Choroid plexus epithelial cell (primary cell): ENCODE measurements around the gene DHRS3.
"Not testable (repeated sequence)": the region's sequence is repeated elsewhere in the genome, so short reads cannot be mapped to it uniquely, and the experiment has no call there.

Experiments
- DNase-seq: peaks from one replicate; pipeline ENCODE4 v3.0.0-alpha.2; 2010; ENCODE audit warnings: low read depth
- H3K4me3 ChIP-seq: 2 replicates; pipeline ENCODE4 v1.5.1; 2011; ENCODE audit warnings: low read depth, mild to moderate bottlenecking, control low read depth, low read length, moderate library complexity
- TF ChIP-seq, protein P1 (sequence below): conservative IDR thresholded peaks from 2 replicates; pipeline ENCODE4 v1.5.1; 2011; ENCODE audit warnings: low read depth, mild to moderate bottlenecking, control low read depth, inconsistent platforms, low read length, moderate library complexity

Gene DHRS3

DNA sequence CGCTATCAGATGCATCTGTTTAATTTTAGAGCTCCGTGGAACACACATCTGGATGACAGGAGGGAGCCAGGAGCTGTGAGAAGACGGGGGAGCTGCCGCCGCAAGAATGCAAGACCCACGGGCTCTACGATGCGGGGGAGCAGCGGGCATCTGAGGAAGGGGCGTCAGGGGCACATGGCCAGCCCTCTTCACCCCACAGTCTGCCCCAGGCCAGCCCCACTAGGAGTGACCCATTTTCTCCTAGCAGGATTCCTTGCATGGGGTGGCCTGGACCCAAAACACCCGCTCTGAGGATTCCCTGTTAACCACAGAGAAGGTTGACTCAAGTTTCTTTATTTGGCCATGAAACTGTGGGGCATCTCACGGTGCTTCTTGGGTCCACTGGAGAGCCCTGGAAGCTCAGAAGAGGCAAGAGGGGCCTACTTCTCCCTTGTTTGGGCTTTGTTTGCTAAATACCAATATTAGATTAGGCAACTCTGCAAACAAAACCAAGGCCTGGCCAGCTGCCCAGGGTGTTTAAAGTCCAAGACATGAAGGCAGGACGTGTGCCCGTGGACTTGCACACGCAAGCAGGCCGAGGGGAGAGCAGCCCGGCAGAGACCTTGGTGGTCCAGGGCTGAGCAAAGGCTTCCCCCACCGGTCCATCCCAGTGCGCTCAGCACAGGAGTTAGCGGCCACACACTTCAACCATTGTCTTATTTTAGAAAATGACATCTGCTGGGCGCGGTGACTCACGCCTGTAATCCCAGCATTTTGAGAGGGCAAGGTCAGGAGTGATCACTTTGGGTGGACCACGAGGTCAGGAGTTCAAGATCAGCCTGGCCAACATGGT is 89.8 kb downstream of the DHRS3 start:
- peak; percentile 73 for DNase-seq
- H3K4me3 ChIP-seq: no peak overlapping the region
- TF ChIP-seq, protein P1, sequence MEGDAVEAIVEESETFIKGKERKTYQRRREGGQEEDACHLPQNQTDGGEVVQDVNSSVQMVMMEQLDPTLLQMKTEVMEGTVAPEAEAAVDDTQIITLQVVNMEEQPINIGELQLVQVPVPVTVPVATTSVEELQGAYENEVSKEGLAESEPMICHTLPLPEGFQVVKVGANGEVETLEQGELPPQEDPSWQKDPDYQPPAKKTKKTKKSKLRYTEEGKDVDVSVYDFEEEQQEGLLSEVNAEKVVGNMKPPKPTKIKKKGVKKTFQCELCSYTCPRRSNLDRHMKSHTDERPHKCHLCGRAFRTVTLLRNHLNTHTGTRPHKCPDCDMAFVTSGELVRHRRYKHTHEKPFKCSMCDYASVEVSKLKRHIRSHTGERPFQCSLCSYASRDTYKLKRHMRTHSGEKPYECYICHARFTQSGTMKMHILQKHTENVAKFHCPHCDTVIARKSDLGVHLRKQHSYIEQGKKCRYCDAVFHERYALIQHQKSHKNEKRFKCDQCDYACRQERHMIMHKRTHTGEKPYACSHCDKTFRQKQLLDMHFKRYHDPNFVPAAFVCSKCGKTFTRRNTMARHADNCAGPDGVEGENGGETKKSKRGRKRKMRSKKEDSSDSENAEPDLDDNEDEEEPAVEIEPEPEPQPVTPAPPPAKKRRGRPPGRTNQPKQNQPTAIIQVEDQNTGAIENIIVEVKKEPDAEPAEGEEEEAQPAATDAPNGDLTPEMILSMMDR: no peak

DNA sequence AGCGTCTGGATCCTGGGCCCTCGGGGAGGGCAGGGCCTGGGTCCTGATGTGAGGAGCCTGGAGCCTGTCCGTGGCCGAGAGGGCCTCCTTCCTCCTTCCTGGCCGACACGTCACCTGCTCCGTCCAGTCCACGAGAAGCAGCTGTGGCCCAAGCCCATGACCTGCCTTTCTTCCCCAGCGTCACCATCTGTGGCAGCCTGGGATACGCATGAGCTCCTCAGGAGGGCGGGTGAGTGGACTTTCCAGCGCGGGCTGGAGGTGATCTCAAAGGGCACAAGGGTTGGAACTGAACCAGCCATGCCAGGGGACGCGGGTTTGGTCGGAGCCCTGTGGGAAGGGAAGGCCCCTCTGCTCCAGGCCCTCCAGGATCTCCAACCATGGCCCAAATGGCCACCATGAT is 90.4 kb downstream of the DHRS3 start:
- no peak for DNase-seq
- no peak overlapping the region for H3K4me3 ChIP-seq
- TF ChIP-seq, protein P1: no peak

DNA sequence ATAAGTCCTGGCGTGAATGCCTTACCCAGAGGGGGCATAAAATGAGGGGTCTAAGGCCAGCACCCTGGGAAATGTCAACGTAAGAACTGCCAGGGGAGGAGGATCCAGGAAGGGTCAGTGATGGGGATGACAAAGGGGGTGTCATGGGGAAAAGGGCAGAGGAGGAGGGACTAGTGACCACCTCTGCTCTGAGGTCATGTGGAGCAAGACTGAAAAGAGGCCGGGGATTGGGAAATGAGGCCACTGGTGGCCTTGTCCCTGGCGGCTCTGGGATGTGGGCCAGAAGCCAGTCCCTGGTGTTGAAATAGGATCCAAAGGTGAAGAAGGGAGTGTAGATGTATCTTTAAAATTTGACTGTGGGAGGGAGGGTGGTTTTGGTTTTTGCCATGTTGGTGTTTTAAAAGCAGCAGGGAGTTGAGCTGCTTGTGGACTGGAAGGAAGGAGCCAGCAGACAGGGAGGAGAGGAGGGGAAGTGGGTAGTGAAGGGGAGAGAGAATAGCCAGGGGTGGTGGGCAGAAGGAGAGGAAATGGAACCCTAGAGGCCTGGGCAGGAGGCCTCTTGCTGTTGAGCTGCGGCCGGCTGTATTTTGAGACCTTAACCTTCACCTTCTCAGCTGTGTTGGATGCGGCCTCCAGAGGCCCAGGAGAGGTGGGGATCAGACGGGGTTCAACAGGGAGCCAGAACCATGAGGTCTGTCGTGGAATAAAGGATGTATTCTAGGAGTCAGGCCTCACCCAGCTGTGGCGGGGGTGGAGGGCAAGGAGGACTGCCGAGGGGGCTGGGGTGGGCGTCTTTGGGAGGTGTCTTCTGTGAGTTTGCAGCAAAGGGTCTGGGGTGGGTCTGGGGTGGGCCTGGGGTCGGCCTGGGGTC is 92.5 kb downstream of the DHRS3 start:
- no peak overlapping the region for H3K4me3 ChIP-seq
- TF ChIP-seq, protein P1: no peak
- DNase-seq: peak; percentile 63

DNA sequence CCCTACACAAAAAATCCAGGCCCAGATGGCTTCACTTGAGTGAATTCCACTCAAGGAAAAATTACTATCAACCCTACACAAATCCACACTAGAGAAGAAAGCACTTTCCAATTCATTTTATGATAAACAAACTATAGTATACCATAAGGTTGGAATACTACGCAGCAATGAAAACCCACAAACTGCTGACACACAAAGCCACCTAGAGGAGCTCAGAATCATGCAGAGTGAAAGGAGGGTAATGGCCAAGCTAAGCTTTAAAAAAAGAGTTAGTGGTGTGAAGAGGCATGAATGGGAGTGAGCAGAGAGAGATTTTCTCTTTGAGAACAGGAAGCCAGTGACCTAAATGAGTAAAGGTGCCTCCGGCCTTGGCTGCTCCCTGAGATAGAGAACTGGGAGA is 93.7 kb downstream of the DHRS3 start:
- H3K4me3 ChIP-seq: no peak overlapping the region
- DNase-seq: no peak
- TF ChIP-seq, protein P1: no peak

DNA sequence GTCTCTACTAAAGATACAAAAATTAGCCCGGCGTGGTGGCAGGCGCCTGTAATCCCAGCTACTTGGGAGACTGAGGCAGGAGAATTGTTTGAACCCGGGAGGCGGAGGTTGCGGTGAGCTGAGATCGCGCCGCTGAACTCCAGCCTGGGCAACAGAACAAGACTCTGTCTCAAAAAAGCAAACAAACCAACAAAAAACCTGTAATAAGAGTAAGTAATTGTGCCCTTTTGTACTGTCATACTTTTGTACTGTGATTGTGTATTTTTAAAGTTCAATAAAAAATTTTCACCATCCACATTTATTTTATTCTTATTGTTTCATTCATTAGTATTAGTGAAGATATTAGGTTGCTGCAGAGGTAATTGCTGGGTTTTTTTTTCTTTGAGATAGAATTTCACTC is 95.2 kb downstream of the DHRS3 start:
- not testable (repeated sequence) for DNase-seq, H3K4me3 ChIP-seq

DNA sequence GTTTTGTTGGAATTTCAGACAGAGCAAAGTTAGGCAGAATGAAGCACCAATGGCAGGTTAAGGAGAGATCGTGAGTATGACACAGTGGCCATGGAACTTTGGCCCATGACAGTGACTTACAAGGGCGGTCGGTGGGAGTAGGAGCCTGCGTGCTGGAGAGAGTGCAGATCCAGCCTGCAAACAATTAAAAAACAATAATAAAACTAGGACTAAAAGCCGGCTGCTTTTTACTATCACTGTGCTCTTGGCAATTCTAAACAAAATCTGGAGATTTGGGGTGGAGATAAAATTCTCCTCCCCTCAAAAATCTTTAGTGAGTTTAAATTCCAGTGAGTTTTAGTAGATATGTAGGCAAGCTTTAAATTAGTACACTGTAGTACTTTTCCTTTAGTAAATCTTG is 96.9 kb downstream of the DHRS3 start:
- DNase-seq: no peak
- TF ChIP-seq, protein P1: no peak
- H3K4me3 ChIP-seq: no peak overlapping the region

DNA sequence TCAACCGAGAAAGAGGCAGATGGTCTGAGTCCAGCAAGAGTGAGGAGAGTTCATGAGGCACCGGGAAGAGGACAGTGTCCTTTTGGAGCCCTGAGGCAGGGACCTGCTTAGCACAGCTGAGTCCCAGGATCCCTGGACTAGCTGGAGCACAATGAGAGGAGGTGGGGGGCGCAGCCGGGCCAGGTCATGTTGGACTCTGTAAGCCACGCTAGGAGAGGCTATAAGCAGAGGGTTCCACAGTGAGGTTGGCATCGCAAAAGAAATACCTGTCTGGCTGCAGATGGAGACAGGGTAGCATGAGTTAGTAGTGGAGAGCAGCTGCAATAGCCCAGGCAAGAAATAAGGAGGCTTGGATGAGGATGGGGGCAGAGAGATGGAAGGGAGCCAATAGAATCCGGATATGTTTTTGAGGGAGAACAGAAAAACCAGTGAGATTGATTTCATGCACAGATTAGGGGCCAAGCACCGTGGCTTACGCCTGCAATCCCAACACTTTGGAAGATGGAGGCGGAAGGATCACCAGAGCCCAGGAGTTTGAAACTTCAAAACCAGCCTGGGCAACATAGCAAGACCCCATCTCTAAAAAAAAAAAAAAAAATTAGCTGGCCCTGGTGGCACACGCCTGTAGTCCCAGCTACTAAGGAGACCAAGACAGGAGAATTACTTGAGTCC is 98.2 kb downstream of the DHRS3 start:
- no peak overlapping the region for H3K4me3 ChIP-seq
- no peak for DNase-seq
- TF ChIP-seq, protein P1: no peak
